Activated CD4-positive, alpha-beta T cell treated with anti-CD3 and anti-CD28 coated beads for 48 hours (primary cell): Measurements from ENCODE around the gene AJM1.
"Not testable (repeated sequence)": the region's sequence is repeated elsewhere in the genome, so short reads cannot be mapped to it uniquely, and the experiment has no call there.

ENCODE experiments used
- DNase-seq: peaks from one replicate; pipeline ENCODE4 v3.0.0-alpha.2; 2020

AJM1 gene

DNA sequence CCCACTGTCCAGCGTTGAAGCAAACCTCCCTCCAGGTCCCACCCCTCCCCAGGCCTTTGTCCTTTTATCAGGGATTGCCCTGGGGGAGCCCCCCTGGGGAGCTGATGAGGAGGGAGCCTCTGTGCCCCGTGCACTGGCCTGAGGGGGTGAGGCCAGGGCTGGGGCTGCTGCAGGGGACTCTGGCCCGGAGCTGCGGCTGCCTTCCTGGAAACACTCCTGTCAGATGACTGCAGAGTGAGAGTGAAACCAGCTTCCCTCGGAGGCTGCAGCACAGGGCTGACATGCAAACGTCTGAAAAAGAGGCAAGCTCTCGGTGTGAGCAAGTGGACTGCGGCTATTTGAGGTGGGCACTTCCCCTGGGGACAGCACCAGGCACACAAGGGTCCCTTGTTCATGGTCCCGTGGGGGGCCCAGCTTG is 39.4 kb downstream of the AJM1 start:
- peak; percentile 80 for DNase-seq

DNA sequence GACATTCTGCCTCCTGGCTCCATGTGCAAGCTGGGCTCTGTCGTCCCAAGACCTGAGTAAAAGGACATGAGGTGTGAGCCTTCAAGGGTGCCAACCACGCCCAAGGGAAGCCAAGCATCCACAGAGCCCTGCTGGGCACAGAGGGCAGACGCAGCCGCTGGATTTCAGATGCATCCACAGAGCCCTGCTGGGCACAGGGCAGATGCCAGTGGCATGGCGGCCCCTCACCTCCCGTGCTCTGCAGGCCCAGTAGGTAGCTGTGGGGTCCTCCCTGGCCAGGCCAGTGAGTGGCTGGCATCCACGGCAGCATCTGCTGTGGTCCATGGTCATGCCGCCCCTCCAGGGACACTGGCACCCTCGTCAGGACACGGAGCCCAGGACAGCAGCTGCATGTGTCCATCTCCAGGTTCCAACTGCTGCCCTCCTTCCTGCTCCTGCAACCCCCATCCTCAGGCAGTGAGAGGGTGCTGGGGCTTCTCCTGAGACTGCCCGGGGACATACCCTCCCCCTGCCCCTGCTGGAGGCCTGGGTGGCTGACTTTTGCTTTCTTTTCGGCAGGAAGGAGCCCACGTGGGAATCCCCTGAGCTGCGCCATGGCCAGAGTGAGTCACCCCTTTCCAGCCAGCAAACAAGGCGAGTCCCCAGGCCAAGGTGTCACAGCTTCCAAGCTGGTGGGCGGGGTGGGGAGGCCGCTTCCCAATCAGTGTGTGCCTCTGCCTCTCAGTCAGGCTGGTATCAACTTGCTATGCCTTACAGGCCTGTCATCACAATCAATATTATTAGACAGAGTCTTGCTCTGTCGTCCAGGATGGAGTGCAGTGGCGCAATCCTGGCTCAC is 40.0 kb downstream of the AJM1 start:
- DNase-seq: peak; percentile 95

DNA sequence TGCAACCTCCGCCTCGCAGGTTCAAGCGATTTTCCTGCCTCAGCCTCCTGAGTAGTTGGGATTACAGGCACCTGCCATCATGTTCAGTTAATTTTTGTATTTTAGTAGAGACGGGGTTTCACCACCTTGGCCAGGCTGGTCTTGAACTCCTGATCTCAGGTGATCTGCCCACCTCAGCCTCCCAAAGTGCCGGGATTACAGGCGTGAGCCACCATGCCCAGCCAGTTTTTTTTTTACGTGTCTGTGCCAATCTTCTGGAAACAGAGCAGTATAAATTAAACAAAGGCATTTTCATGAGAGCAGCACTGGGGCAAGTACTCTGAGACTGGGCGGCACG is 40.6 kb downstream of the AJM1 start:
- not testable (repeated sequence) for DNase-seq

DNA sequence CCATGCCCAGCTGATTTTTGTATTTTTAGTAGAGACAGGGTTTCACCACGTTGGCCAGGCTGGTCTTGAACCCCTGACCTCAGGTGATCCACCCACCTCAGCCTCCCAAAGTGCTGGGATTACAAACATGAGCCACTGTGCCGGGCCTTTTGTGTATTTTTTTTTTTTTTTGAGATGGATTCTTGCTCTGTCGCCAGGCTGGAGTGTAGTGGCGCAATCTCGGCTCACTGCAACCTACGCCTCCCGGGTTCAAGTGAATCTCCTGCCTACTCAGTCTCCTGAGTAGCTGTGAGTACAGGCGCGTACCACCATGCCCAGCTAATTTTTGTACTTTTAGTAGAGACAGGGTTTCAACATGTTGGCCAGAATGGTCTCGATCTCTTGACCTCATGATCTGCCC is 41.4 kb downstream of the AJM1 start:
- DNase-seq: not testable (repeated sequence)

DNA sequence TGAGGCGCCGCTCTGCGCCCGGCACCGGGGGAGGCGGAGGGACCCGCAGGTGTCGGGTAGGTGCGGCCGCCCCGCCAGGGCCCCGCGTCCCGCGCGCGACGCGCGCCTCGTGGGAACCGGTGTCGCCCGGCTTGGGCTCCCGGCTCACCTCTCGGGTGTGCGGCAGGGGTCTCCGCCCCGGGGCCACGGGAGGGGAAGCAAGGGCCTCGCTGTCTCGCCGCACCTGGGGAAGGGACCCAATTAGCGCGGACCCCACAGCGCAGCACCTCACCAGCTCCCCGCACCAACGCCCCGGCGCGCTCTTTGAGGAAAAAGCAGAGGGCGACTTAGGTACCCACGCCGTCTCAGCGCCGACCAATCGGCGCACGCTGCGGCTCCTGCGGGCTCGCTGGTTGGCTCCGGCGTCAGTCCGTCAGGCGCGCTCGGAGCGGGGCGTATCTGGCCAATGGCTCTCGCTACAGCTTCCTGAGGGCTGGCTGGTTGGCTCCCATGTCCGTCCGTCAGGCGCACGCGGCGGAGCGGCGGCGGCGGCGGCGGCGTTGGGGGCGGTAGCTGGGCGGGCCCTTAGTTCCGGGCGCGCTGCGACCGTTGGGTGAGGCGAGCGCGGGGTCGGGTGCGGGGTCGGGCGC is 43.8 kb downstream of the AJM1 start, which contains the start of gene TRAF2:
TSS of gene TRAF2 (plus strand) at position 567 of the 629 bp plus-strand sequence. CDS start 12,225 bp downstream, outside the sequence.
- DNase-seq: peak; percentile 98

DNA sequence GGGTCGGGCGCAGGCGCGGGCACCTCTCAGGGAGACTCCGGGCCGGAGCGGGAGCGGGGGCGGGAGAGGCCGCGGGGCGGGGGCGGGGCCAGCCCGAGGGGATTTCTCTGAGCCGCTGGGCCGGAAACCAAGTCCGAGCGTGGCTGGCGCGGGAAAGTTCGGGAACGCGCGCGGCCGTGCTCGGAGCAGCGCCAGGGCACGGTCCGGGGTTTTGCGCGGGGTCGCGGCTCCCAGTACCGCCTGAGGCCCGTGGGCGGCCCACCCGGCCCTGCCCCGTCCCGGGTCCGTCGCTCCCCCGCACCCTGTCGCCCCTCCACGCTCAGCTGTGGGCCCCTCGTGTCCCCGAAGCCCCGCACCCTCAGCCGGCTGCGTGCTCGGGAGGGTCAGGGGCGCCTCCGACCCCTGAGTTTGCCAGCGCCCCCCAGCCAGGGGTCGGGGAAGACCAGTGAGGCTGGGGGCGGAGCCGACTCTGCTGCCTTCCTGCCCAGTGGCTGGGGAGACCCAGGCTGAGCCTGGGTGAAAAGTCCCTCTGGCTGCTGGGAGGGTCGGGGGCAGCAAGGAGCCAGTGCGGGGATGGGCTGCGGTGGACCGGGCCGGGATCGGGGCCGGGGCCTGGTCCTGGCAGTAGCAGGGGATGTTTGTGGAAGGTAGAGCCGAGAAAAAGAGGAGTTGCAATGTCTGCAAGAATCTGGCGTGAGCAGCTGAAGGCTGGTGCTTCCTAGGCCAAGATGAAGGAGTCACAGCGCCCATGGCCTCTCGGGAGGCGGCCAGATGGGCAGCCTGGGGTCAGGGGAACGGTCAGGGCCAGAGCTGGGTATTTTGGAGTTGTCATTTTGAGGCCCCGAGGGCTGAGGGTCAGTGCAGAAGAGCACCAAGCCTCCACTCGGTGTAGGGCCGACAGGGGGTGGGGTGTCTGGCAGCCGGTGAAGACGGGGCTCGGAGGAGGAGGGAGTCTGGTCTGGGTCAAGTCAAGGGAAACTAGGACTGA is 44.6 kb downstream of the AJM1 start:
- DNase-seq: peak; percentile 52

DNA sequence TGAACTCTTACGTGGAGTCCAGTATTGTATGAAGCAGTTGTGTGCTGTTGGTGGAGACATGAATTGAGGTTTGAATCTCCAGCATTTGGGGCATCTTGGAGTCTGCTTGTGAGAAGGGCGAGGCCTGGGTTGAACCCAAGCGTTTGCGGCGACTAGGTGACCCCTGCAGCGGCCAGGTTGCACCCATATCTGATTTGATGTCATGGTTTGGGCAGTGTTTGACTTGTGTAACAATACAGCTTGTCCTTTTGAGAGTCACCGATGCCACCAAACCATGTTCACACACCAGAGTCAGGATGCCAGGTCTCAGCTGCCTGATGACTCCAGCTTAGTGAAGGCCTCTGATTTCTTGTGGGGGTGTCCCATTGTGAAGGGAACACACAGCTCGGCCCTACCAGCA is 46.2 kb downstream of the AJM1 start:
- no peak for DNase-seq

DNA sequence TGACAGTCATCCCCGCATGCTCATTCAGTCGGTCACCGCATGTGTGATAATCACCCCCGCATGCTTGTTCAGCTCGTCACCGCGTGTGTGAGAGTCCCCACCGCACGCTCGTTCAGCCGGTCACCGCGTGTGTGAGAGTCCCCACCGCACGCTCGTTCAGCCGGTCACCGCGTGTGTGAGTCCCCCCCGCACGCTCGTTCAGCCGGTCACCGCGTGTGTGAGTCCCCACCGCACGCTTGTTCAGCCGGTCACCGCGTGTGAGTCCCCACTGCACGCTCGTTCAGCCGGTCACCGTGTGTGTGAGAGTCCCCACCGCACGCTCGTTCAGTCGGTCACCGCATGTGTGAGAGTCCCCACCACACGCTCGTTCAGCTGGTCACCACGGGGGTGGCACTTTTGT is 47.6 kb downstream of the AJM1 start:
- DNase-seq: no peak

DNA sequence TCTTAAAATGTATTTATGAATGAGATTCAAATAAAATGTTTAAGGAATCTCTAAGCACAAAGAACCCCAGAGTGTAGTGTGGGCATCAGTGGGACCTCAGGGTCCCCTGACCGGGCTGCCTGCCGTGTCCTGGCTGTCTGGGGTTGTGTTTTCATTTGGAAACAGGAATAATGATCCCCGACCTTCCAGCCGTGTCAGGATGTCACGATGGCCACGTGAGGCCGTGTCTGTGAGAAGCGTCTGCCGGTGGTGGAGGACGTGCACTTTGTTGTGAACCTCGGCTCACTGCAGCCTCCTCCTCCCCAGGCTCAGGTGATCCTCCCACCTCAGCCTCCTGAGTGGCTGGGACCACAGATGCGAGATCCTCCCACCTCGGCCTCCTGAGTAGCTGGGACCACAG is 48.4 kb downstream of the AJM1 start:
- DNase-seq: no peak
